Fibroblast of lung (primary cell): ENCODE data around the gene SIK2. TPM values are rescaled to one million over a fixed set of nuclear protein-coding genes. Genes with fewer than 3 reads are reported as not detected.
A peak's percentile ranks its signal among the peaks of the same experiment; 100 is the strongest.

Experiments used
- DNase-seq, 2 donors: peaks; one replicate each; pipeline versions ENCODE4 v3.0.0 to v3.0.0-alpha.2; 2010; ENCODE audit warnings: low read depth in 2 of 2
- H2AFZ ChIP-seq: 2 replicates; pipeline ENCODE4 v1.5.1; 2012; ENCODE audit warnings: low read length, control low read depth, inconsistent platforms
- H3K27ac ChIP-seq: 2 replicates; pipeline ENCODE4 v1.5.1; 2011; ENCODE audit warnings: low read length, control low read depth; ENCODE audit not compliant: insufficient read depth
- H3K27me3 ChIP-seq: 2 replicates; pipeline ENCODE4 v1.5.1; 2011; ENCODE audit warnings: mild to moderate bottlenecking, low read length; ENCODE audit not compliant: control insufficient read depth, insufficient read depth
- H3K36me3 ChIP-seq: 2 replicates; pipeline ENCODE4 v1.5.1; 2011; ENCODE audit warnings: low read length; ENCODE audit not compliant: control insufficient read depth, insufficient read depth
- H3K4me1 ChIP-seq: 2 replicates; pipeline ENCODE4 v1.5.1; 2011; ENCODE audit warnings: low read length; ENCODE audit not compliant: control insufficient read depth, insufficient read depth; ENCODE audit errors: extremely low read depth
- H3K4me2 ChIP-seq: 2 replicates; pipeline ENCODE4 v1.5.1; 2011; ENCODE audit warnings: low read length, control low read depth; ENCODE audit not compliant: insufficient read depth; ENCODE audit errors: extremely low read depth
- H3K4me3 ChIP-seq, 4 experiments: fragments of 200-600 bp in 1 of 4; sonication (generic) in 1 of 4; replicated peaks in 1 of 4; 2 replicates each; pipeline ENCODE4 v1.5.1; 2011 to 2016; ENCODE audit warnings: low read length in 4 of 4, low read depth in 3 of 4, mild to moderate bottlenecking in 3 of 4, control low read depth in 2 of 4, inconsistent platforms in 1 of 4, mixed read lengths in 1 of 4; ENCODE audit not compliant: insufficient read depth in 1 of 4; ENCODE audit errors: control extremely low read depth in 1 of 4
- H3K79me2 ChIP-seq: 2 replicates; pipeline ENCODE4 v1.5.1; 2012; ENCODE audit warnings: mild to moderate bottlenecking, low read length, inconsistent platforms; ENCODE audit not compliant: control insufficient read depth, insufficient read depth
- H3K9ac ChIP-seq: 2 replicates; pipeline ENCODE4 v1.5.1; 2011; ENCODE audit warnings: mild to moderate bottlenecking, low read length, control low read depth; ENCODE audit not compliant: insufficient read depth
- H3K9me3 ChIP-seq: 2 replicates; pipeline ENCODE4 v1.5.1; 2012; ENCODE audit warnings: low read depth, low read length; ENCODE audit not compliant: control insufficient read depth, insufficient read depth
- H4K20me1 ChIP-seq: 2 replicates; pipeline ENCODE4 v1.5.1; 2011; ENCODE audit warnings: low read length; ENCODE audit not compliant: control insufficient read depth, insufficient read depth; ENCODE audit errors: extremely low read depth
- CTCF ChIP-seq, 2 donors: IDR thresholded peaks in 1 of 2; conservative IDR thresholded peaks in 1 of 2; 1 replicate in 1 of 2; 2 replicates in 1 of 2; pipeline ENCODE4 v1.5.1; 2011 to 2012; ENCODE audit warnings: low read length in 2 of 2, control low read depth in 1 of 2, inconsistent platforms in 1 of 2, low read depth in 1 of 2, mild to moderate bottlenecking in 1 of 2
- EZH2 ChIP-seq: IDR thresholded peaks from 2 replicates; pipeline ENCODE4 v1.5.1; 2012; ENCODE audit warnings: low read length, control low read depth, mild to moderate bottlenecking; ENCODE audit errors: missing control alignments
- polyA plus RNA-seq, 2 donors: library from polyadenylated mRNA; depleted of rRNA in 1 of 2; stranded (reverse) in 1 of 2; unstranded in 1 of 2; fragments of >200 nt; gene quantifications; 2 replicates each; pipeline ENCODE4 v1.2.1, GENCODE V29; 2011 to 2012; ENCODE audit warnings: missing spikeins in 1 of 2
- total RNA-seq: library from RNA; depleted of rRNA; stranded (reverse); fragments of >200 nt; gene quantifications from 2 replicates; pipeline ENCODE4 v1.2.1, GENCODE V29; 2014

The SIK2 gene
- total and polyA plus RNA-seq, 2 donors (not counting 1 experiment from before 2014, with no cell fraction given): 16.3 to 19.3 TPM

- Histone ChIP-seq H3K4me1 (peaks cover 55% of the 10 kb centered on the region), H3K4me3 (peak overlapping the region; percentile 19 to 43 (median 29)), H3K27ac (peak overlapping the region; percentile 100), H4K20me1 (no peaks in the 10 kb centered on the region), H3K9me3 (no peaks in the 10 kb centered on the region), H2AFZ (peak overlapping the region; percentile 60), H3K4me2 (peak overlapping the region; percentile 78), H3K27me3 (no peaks in the 10 kb centered on the region), H3K79me2 (no peaks in the 10 kb centered on the region), H3K36me3 (peaks cover 5% of the 10 kb centered on the region), H3K9ac (peak overlapping the region; percentile 94)
- no peak for TF ChIP-seq EZH2
- TF ChIP-seq CTCF (conservative IDR thresholded peaks at IDR 0.05 in 1 of 2, IDR thresholded peaks at IDR 0.05 in 1 of 2; ENCODE audit: low read depth in 1 of 2, low read length in 2 of 2): no peak
- DNase-seq: peak; percentile 98 to 99
These were observed 133.2 kb downstream of the SIK2 start for GRCh38 chr11:111735262-111736116.

- H3K79me2 ChIP-seq: no peaks in the 10 kb centered on the region
- H3K27ac ChIP-seq: peak overlapping the region; percentile 100
- H3K9ac ChIP-seq: peak overlapping the region; percentile 76
- no peaks in the 10 kb centered on the region for H4K20me1 ChIP-seq
- TF ChIP-seq CTCF (conservative IDR thresholded peaks at IDR 0.05 in 1 of 2, IDR thresholded peaks at IDR 0.05 in 1 of 2; ENCODE audit: low read depth in 1 of 2, low read length in 2 of 2): no peak
- no peak for TF ChIP-seq EZH2
- peak overlapping the region; percentile 60 for H2AFZ ChIP-seq
- H3K4me3 ChIP-seq: no peak overlapping the region
- peak; percentile 75 to 90 for DNase-seq
- no peaks in the 10 kb centered on the region for H3K27me3 ChIP-seq
- H3K9me3 ChIP-seq: no peaks in the 10 kb centered on the region
- peaks cover 7% of the 10 kb centered on the region for H3K36me3 ChIP-seq
- peaks cover 55% of the 10 kb centered on the region for H3K4me1 ChIP-seq
- peak overlapping the region; percentile 47 for H3K4me2 ChIP-seq
These were observed 133.9 kb downstream of the SIK2 start for GRCh38 chr11:111736181-111736590.

- TF ChIP-seq EZH2: no peak
- TF ChIP-seq CTCF (conservative IDR thresholded peaks at IDR 0.05 in 1 of 2, IDR thresholded peaks at IDR 0.05 in 1 of 2; ENCODE audit: low read depth in 1 of 2, low read length in 2 of 2): no peak
- no peaks in the 10 kb centered on the region for H3K27me3 ChIP-seq
- peak overlapping the region; percentile 76 for H3K9ac ChIP-seq
- H4K20me1 ChIP-seq: no peaks in the 10 kb centered on the region
- DNase-seq: peak in 1 of 2 donors; percentile 31
- H2AFZ ChIP-seq: no peak overlapping the region
- H3K4me2 ChIP-seq: peak overlapping the region; percentile 47
- peaks cover 11% of the 10 kb centered on the region for H3K36me3 ChIP-seq
- peaks cover 55% of the 10 kb centered on the region for H3K4me1 ChIP-seq
- H3K79me2 ChIP-seq: no peaks in the 10 kb centered on the region
- H3K27ac ChIP-seq: peak overlapping the region; percentile 100
- no peak overlapping the region for H3K4me3 ChIP-seq
- no peaks in the 10 kb centered on the region for H3K9me3 ChIP-seq
These were observed 134.6 kb downstream of the SIK2 start for GRCh38 chr11:111736621-111737443.
